GM12878 (cell line): ENCODE measurements around the gene CENPP. TPM values are rescaled to one million over a fixed set of nuclear protein-coding genes. Genes with fewer than 3 reads are reported as not detected.

Source experiments
- ATAC-seq: fragments of 200-7000 bp; cut with Tn5 transposase; 3 replicates; pipeline ENCODE4 v1.9.1; 2020; ENCODE audit warnings: mild to moderate bottlenecking, moderate library complexity
- BruUV-seq: library from RNA; stranded (reverse); fragments of 400-500 nt; replicated peaks from 2 replicates; lab custom pipeline; 2021; lab: Mats Ljungman, UMichigan
- CTCF ChIA-PET: fragments of 300-600 bp; sonication (Branson Sonifier 250); formaldehyde crosslinking; extraction: SDS; loops from one replicate; lab custom pipeline; 2021; ENCODE audit warnings: inconsistent platforms; lab: Yijun Ruan, JAX
- POLR2A ChIA-PET: fragments of 350-600 bp; formaldehyde crosslinking; extraction: SDS; loops from one replicate; lab custom pipeline; 2021; ENCODE audit warnings: inconsistent platforms; lab: Charles Lee
- RAD21 ChIA-PET: fragments of 300-600 bp; sonication (Branson Sonifier 250); formaldehyde crosslinking; loops from one replicate; lab custom pipeline; 2023; ENCODE audit warnings: antibody characterized with exemption; ENCODE audit not compliant: unreplicated experiment; lab: Charles Lee
- SMC1A ChIA-PET: fragments of 300-600 bp; sonication (Branson Sonifier 250); formaldehyde crosslinking; loops from one replicate; lab custom pipeline; 2023; ENCODE audit not compliant: unreplicated experiment, uncharacterized antibody; lab: Charles Lee
- DNase-seq: peaks from one replicate; pipeline ENCODE4 v3.0.0-alpha.2; 2011; ENCODE audit warnings: low read depth, low spot score
- FAIRE-seq: peaks from 3 replicates; lab custom pipeline; 2011; peaks lifted over from hg19 to GRCh38; lab: Jason Lieb, UNC
- H2AFZ ChIP-seq: 2 replicates; pipeline ENCODE4 v1.6.0; 2011; ENCODE audit warnings: low read depth, low read length, control low read depth; ENCODE audit not compliant: control insufficient read depth
- H3K27ac ChIP-seq: 2 replicates; pipeline ENCODE4 v1.5.1; 2011; ENCODE audit warnings: control low read depth; ENCODE audit not compliant: control insufficient read depth, insufficient read depth
- H3K27me3 ChIP-seq, 2 experiments: replicated peaks in 1 of 2; 2 replicates each; pipeline versions ENCODE4 v1.6.0 to v1.6.1; 2011; ENCODE audit warnings: low read length in 1 of 2; ENCODE audit not compliant: control insufficient read depth in 2 of 2, insufficient read depth in 2 of 2
- H3K36me3 ChIP-seq, 2 experiments: 2 replicates each; pipeline ENCODE4 v1.5.1; 2011; ENCODE audit warnings: low read length in 1 of 2; ENCODE audit not compliant: control insufficient read depth in 2 of 2, insufficient read depth in 2 of 2
- H3K4me1 ChIP-seq: 2 replicates; pipeline ENCODE4 v1.6.1; 2011; ENCODE audit warnings: mild to moderate bottlenecking, low read length, moderate library complexity, mixed read lengths; ENCODE audit not compliant: control insufficient read depth, insufficient read depth
- H3K4me2 ChIP-seq: 2 replicates; pipeline ENCODE4 v1.6.0; 2011; ENCODE audit warnings: control low read depth; ENCODE audit not compliant: control insufficient read depth, insufficient read depth
- H3K4me3 ChIP-seq: fragments of 200-600 bp; sonication (generic); 2 replicates; pipeline ENCODE4 v1.5.1; 2016
- H3K79me2 ChIP-seq: 2 replicates; pipeline ENCODE4 v1.6.0; 2011; ENCODE audit warnings: low read length; ENCODE audit not compliant: control insufficient read depth, insufficient read depth
- H3K9ac ChIP-seq: 2 replicates; pipeline ENCODE4 v1.8.0; 2011; ENCODE audit warnings: low read length, control low read depth, mixed read lengths; ENCODE audit not compliant: control insufficient read depth, insufficient read depth
- H3K9me3 ChIP-seq: replicated peaks from 3 replicates; pipeline ENCODE4 v1.5.1; 2011; ENCODE audit warnings: mild to moderate bottlenecking, low read length; ENCODE audit not compliant: control insufficient read depth, insufficient read depth
- H4K20me1 ChIP-seq: 2 replicates; pipeline ENCODE4 v1.6.0; 2011; ENCODE audit not compliant: control insufficient read depth, insufficient read depth
- ATF2 ChIP-seq: IDR thresholded peaks from 2 replicates; pipeline ENCODE4 v1.6.1; 2012; ENCODE audit warnings: low read length, inconsistent platforms
- BCL11A ChIP-seq: IDR thresholded peaks from 2 replicates; pipeline ENCODE4 v1.6.1; 2011; ENCODE audit warnings: low read depth, low read length
- BRCA1 ChIP-seq: IDR thresholded peaks from 2 replicates; pipeline ENCODE4 v1.6.1; 2011; ENCODE audit warnings: low read depth, low read length, improper control_type of control experiment
- CREM ChIP-seq: IDR thresholded peaks from 2 replicates; pipeline ENCODE4 v1.6.1; 2014; ENCODE audit warnings: antibody characterized with exemption, low read depth
- EGR1 ChIP-seq, 2 experiments: IDR thresholded peaks; 1 replicate in 1 of 2; 2 replicates in 1 of 2; pipeline ENCODE4 v1.6.1; 2011 to 2012; ENCODE audit warnings: low read depth in 2 of 2, low read length in 2 of 2, borderline replicate concordance in 1 of 2, mild to moderate bottlenecking in 1 of 2, moderate library complexity in 1 of 2
- FOXK2 ChIP-seq: fragments of 450-650 bp; IDR thresholded peaks from 2 replicates; pipeline ENCODE4 v1.6.1; 2017; ENCODE audit warnings: mild to moderate bottlenecking, moderate library complexity
- FOXM1 ChIP-seq: IDR thresholded peaks from 2 replicates; pipeline ENCODE4 v1.6.1; 2012; ENCODE audit warnings: low read depth, mild to moderate bottlenecking, inconsistent platforms, low read length, moderate library complexity
- IKZF2 ChIP-seq, 2 experiments: fragments of 450-650 bp; IDR thresholded peaks; 2 replicates each; pipeline ENCODE4 v1.6.1; 2017; ENCODE audit warnings: mild to moderate bottlenecking in 2 of 2, moderate library complexity in 2 of 2
- KDM1A ChIP-seq: fragments of 200-600 bp; sonication (generic); IDR thresholded peaks from 2 replicates; pipeline ENCODE4 v1.6.1; 2016; ENCODE audit warnings: borderline replicate concordance
- LARP7 ChIP-seq: fragments of 450-650 bp; IDR thresholded peaks from 2 replicates; pipeline ENCODE4 v1.6.1; 2017; ENCODE audit warnings: mild to moderate bottlenecking
- NR2C1 ChIP-seq: fragments of 450-650 bp; IDR thresholded peaks from 2 replicates; pipeline ENCODE4 v1.6.1; 2017; ENCODE audit warnings: antibody characterized with exemption, mild to moderate bottlenecking, moderate library complexity
- POLR2A ChIP-seq: IDR thresholded peaks from 2 replicates; pipeline ENCODE4 v1.6.1; 2011; ENCODE audit warnings: low read depth, mild to moderate bottlenecking, low read length
- SKIL ChIP-seq: fragments of 450-650 bp; IDR thresholded peaks from 2 replicates; pipeline ENCODE4 v1.6.1; 2017; ENCODE audit warnings: mild to moderate bottlenecking, low read depth, inconsistent platforms; ENCODE audit not compliant: poor library complexity, severe bottlenecking
- TBL1XR1 ChIP-seq: IDR thresholded peaks from 2 replicates; pipeline ENCODE4 v1.6.1; 2012; ENCODE audit warnings: low read depth, low read length, improper control_type of control experiment
- ZNF207 ChIP-seq: fragments of 450-650 bp; IDR thresholded peaks from 2 replicates; pipeline ENCODE4 v1.6.1; 2014; ENCODE audit warnings: antibody characterized with exemption, mild to moderate bottlenecking, borderline replicate concordance
- ZNF384 ChIP-seq: IDR thresholded peaks from 2 replicates; pipeline ENCODE4 v1.6.1; 2012; ENCODE audit warnings: low read depth, mild to moderate bottlenecking, low read length, improper control_type of control experiment, borderline replicate concordance
- WGBS: methylation state at CpG from one replicate; pipeline ENCODE4 v1.1.6; 2016; ENCODE audit warnings: low lambda C conversion rate; ENCODE audit not compliant: insufficient replicate concordance, insufficient coverage; ENCODE audit errors: missing lambda C conversion rate; 5-methylcytosine and 5-hydroxymethylcytosine counted together
- in situ Hi-C: fragments of 300-500 bp; cut with MboI; formaldehyde crosslinking; loops from 9 replicates; pipeline ENCODE4 v1.14.3; 2018; ENCODE audit warnings: mixed read lengths
- intact Hi-C: fragments of 100-400 bp; cut with micrococcal nuclease; formaldehyde crosslinking; loops from one replicate; pipeline ENCODE4 v1.14.2; 2022; ENCODE audit not compliant: unreplicated experiment
- polyA plus RNA-seq, 11 experiments: library from polyadenylated mRNA; depleted of rRNA in 4 of 11; unstranded in 6 of 11; stranded (reverse) in 5 of 11; fragments of >200 nt; fragmentation: Nextera tagmentation in 4 of 11; fragmentation: Illumina TruSeq in 1 of 11; extraction: Ambion mirVana in 4 of 11; extraction: Trizol in 1 of 11; gene quantifications; 1 replicate in 1 of 11; 2 replicates in 10 of 11; pipeline versions ENCODE4 v1.2.1 to v1.2.3, GENCODE V29; 2011 to 2016; ENCODE audit warnings: inconsistent platforms in 2 of 11, missing spikeins in 2 of 11, low read depth in 1 of 11
- total RNA-seq, 4 experiments: library from RNA; depleted of rRNA in 3 of 4; stranded (reverse); fragments of >200 nt in 3 of 4; fragmentation: Illumina TruSeq in 1 of 4; extraction: Trizol in 1 of 4; gene quantifications; 2 replicates each; pipeline versions ENCODE4 v1.2.1 to v1.2.3, GENCODE V29; 2013 to 2021

Gene CENPP
- total and polyA plus RNA-seq, 10 of the 15 experiments (the other 5 are each of a cell fraction or from before 2014, with no cell fraction given) = 9.4 to 31.4 (median 19.8) TPM

GRCh38 chr9:92595930-92596329 is 270.2 kb downstream of the CENPP start:
- ATAC-seq (no peak), FAIRE-seq (no peak), DNase-seq (no peak)
- CTCF ChIA-PET = no interaction called here
- no peaks in the 10 kb centered on the region for H3K9me3 ChIP-seq
- no peaks in the 10 kb centered on the region for H3K27me3 ChIP-seq
- 50% methylated on average over 1 of the region's 1 CpG for WGBS
- POLR2A ChIA-PET = no interaction called here
- no peaks in the 10 kb centered on the region for H3K4me1 ChIP-seq
- intact Hi-C loops = no loop called here
- H3K27ac ChIP-seq = no peak overlapping the region
- no TSS peak for BruUV-seq
- in situ Hi-C loops = no loop called here
- RAD21 ChIA-PET = no interaction called here
- TF ChIP-seq FOXK2 (no peak), ZNF384 (no peak), NR2C1 (no peak), FOXM1 (no peak), IKZF2 (IDR thresholded peaks at IDR 0.05) (no peak), BCL11A (no peak)
- H4K20me1 ChIP-seq = no peaks in the 10 kb centered on the region
- H3K4me2 ChIP-seq = no peak overlapping the region
- SMC1A ChIA-PET = no interaction called here
- H3K9ac ChIP-seq = no peak overlapping the region
- H3K79me2 ChIP-seq = no peaks in the 10 kb centered on the region
- no peaks in the 10 kb centered on the region for H3K36me3 ChIP-seq
- no peak overlapping the region for H3K4me3 ChIP-seq
- no peak overlapping the region for H2AFZ ChIP-seq

- in situ Hi-C loops = no loop called here
- no TSS peak for BruUV-seq
- no peak for DNase-seq
- POLR2A ChIA-PET = no interaction called here
- RAD21 ChIA-PET = no interaction called here
- no peak for FAIRE-seq
- no peaks in the 10 kb centered on the region for H3K36me3 ChIP-seq
- H3K4me3 ChIP-seq = no peak overlapping the region
- H3K79me2 ChIP-seq = no peaks in the 10 kb centered on the region
- no peak overlapping the region for H3K9ac ChIP-seq
- no peaks in the 10 kb centered on the region for H3K4me1 ChIP-seq
- H4K20me1 ChIP-seq = no peaks in the 10 kb centered on the region
- ATAC-seq = no peak
- H3K27ac ChIP-seq = no peak overlapping the region
- WGBS = 100% methylated on average over 2 of the region's 2 CpGs
- no peaks in the 10 kb centered on the region for H3K27me3 ChIP-seq
- no peak overlapping the region for H3K4me2 ChIP-seq
- H3K9me3 ChIP-seq = no peaks in the 10 kb centered on the region
- CTCF ChIA-PET = interaction anchor here (0.6 to 0.7 kb wide), 2 partner anchors 14 to 15 kb away, joined by 3 to 6 read pairs; no protein-coding TSS in a partner anchor
- intact Hi-C loops = no loop called here
- SMC1A ChIA-PET = no interaction called here
- no peak overlapping the region for H2AFZ ChIP-seq
- TF ChIP-seq SKIL (no peak), KDM1A (no peak), ZNF207 (no peak), LARP7 (no peak), ATF2 (no peak), EGR1 (IDR thresholded peaks at IDR 0.05; ENCODE audit: borderline replicate concordance in 1 of 2, low read depth in 2 of 2, low read length in 2 of 2) (no peak), POLR2A (no peak), TBL1XR1 (no peak), BRCA1 (no peak), CREM (no peak)
Measured at GRCh38 chr9:92598382-92598781, 272.6 kb downstream of the CENPP start.
